HUES6 (cell line): ENCODE results near the gene PXYLP1.

Source experiments
- H3K27ac ChIP-seq: 2 replicates; pipeline ENCODE4 v1.7.0; 2013; ENCODE audit warnings: low read depth, mild to moderate bottlenecking, low read length, inconsistent platforms
- H3K27me3 ChIP-seq: 2 replicates; pipeline ENCODE4 v1.6.1; 2013; ENCODE audit warnings: low read length; ENCODE audit not compliant: control insufficient read depth, insufficient read depth
- H3K36me3 ChIP-seq: 2 replicates; pipeline ENCODE4 v1.6.1; 2013; ENCODE audit warnings: low read length; ENCODE audit not compliant: control insufficient read depth, insufficient read depth
- H3K4me1 ChIP-seq: 2 replicates; pipeline ENCODE4 v1.6.1; 2013; ENCODE audit warnings: low read length; ENCODE audit not compliant: control insufficient read depth, insufficient read depth
- H3K4me3 ChIP-seq: 2 replicates; pipeline ENCODE4 v1.5.1; 2013; ENCODE audit warnings: low read depth, low read length
- H3K9ac ChIP-seq: one replicate; pipeline ENCODE4 v1.6.1; 2013; ENCODE audit warnings: mild to moderate bottlenecking, low read length
- H3K9me3 ChIP-seq: 2 replicates; pipeline ENCODE4 v1.6.1; 2013; ENCODE audit warnings: low read depth, low read length; ENCODE audit not compliant: control insufficient read depth, insufficient read depth

PXYLP1 gene

GRCh38 chr3:141228395-141228794, 3.2 kb upstream of the PXYLP1 start:
- H3K4me3 ChIP-seq: no peak overlapping the region
- peaks cover 33% of the 10 kb centered on the region for H3K4me1 ChIP-seq
- H3K36me3 ChIP-seq: no peaks in the 10 kb centered on the region
- H3K27me3 ChIP-seq: peaks cover 28% of the 10 kb centered on the region
- H3K27ac ChIP-seq: no peak overlapping the region
- peaks cover 13% of the 10 kb centered on the region; the same call in 1 of the 2 replicates for H3K9me3 ChIP-seq
- no peak overlapping the region for H3K9ac ChIP-seq

- peaks cover 29% of the 10 kb centered on the region for H3K27me3 ChIP-seq
- no peak overlapping the region for H3K27ac ChIP-seq
- peaks cover 33% of the 10 kb centered on the region for H3K4me1 ChIP-seq
These were observed 2.5 kb upstream of the PXYLP1 start for GRCh38 chr3:141229132-141229531.

GRCh38 chr3:141230293-141230692, 1.3 kb upstream of the PXYLP1 start:
- Histone ChIP-seq H3K9me3 (0 out of 2 replicates have a peak, but pooled peaks cover 3% of the 10 kb centered on the region), H3K4me3 (no peak overlapping the region), H3K4me1 (peaks cover 33% of the 10 kb centered on the region), H3K27ac (no peak overlapping the region), H3K9ac (no peak overlapping the region), H3K36me3 (peaks cover 1% of the 10 kb centered on the region; the same call in 1 of the 2 replicates), H3K27me3 (peaks cover 29% of the 10 kb centered on the region)

More at GRCh38 chr3:141229132-141229531, 2.5 kb upstream of the PXYLP1 start:
- Histone ChIP-seq H3K4me3 (no peak overlapping the region), H3K36me3 (no peaks in the 10 kb centered on the region), H3K9ac (no peak overlapping the region), H3K9me3 (peaks cover 6% of the 10 kb centered on the region; the same call in 1 of the 2 replicates)

- Histone ChIP-seq H3K4me3 (peak overlapping the region; percentile 86), H3K9me3 (no peaks in the 10 kb centered on the region), H3K27me3 (peaks cover 29% of the 10 kb centered on the region), H3K9ac (peak overlapping the region; percentile 76), H3K4me1 (peaks cover 37% of the 10 kb centered on the region), H3K27ac (no peak overlapping the region), H3K36me3 (peaks cover 3% of the 10 kb centered on the region; the same call in 1 of the 2 replicates)
These were observed 563 bp downstream of the PXYLP1 start for GRCh38 chr3:141231952-141232823.

- Histone ChIP-seq H3K9ac (no peak overlapping the region), H3K4me1 (peaks cover 47% of the 10 kb centered on the region), H3K27me3 (peaks cover 29% of the 10 kb centered on the region), H3K4me3 (no peak overlapping the region), H3K27ac (no peak overlapping the region), H3K9me3 (no peaks in the 10 kb centered on the region), H3K36me3 (peaks cover 3% of the 10 kb centered on the region; the same call in 1 of the 2 replicates)
These were observed 2.0 kb downstream of the PXYLP1 start for GRCh38 chr3:141233457-141234161.

- Histone ChIP-seq H3K27me3 (peaks cover 29% of the 10 kb centered on the region), H3K9ac (no peak overlapping the region), H3K4me1 (peaks cover 48% of the 10 kb centered on the region), H3K4me3 (no peak overlapping the region), H3K36me3 (peaks cover 3% of the 10 kb centered on the region; the same call in 1 of the 2 replicates), H3K27ac (no peak overlapping the region), H3K9me3 (no peaks in the 10 kb centered on the region)
These were observed 2.7 kb downstream of the PXYLP1 start for GRCh38 chr3:141234283-141234682.

GRCh38 chr3:141235661-141236171, 4.1 kb downstream of the PXYLP1 start:
- peaks cover 49% of the 10 kb centered on the region for H3K4me1 ChIP-seq
- no peaks in the 10 kb centered on the region for H3K9me3 ChIP-seq
- no peak overlapping the region for H3K9ac ChIP-seq
- H3K27ac ChIP-seq: no peak overlapping the region
- H3K36me3 ChIP-seq: peaks cover 3% of the 10 kb centered on the region; the same call in 1 of the 2 replicates
- no peak overlapping the region for H3K4me3 ChIP-seq
- H3K27me3 ChIP-seq: peaks cover 15% of the 10 kb centered on the region

GRCh38 chr3:141236361-141236760, 4.7 kb downstream of the PXYLP1 start:
- Histone ChIP-seq H3K27ac (no peak overlapping the region), H3K27me3 (peaks cover 13% of the 10 kb centered on the region), H3K9ac (no peak overlapping the region), H3K36me3 (peaks cover 3% of the 10 kb centered on the region; the same call in 1 of the 2 replicates), H3K4me1 (peaks cover 43% of the 10 kb centered on the region), H3K4me3 (no peak overlapping the region), H3K9me3 (no peaks in the 10 kb centered on the region)

- no peak overlapping the region for H3K27ac ChIP-seq
- H3K27me3 ChIP-seq: peaks cover 6% of the 10 kb centered on the region
- no peak overlapping the region for H3K9ac ChIP-seq
- peaks cover 3% of the 10 kb centered on the region; the same call in 1 of the 2 replicates for H3K36me3 ChIP-seq
- no peaks in the 10 kb centered on the region for H3K9me3 ChIP-seq
- no peak overlapping the region for H3K4me3 ChIP-seq
- H3K4me1 ChIP-seq: peaks cover 39% of the 10 kb centered on the region
These were observed 6.3 kb downstream of the PXYLP1 start for GRCh38 chr3:141237701-141238521.

- Histone ChIP-seq H3K27me3 (no peaks in the 10 kb centered on the region), H3K4me1 (peaks cover 39% of the 10 kb centered on the region), H3K4me3 (no peak overlapping the region), H3K27ac (no peak overlapping the region), H3K9me3 (no peaks in the 10 kb centered on the region), H3K36me3 (peaks cover 3% of the 10 kb centered on the region; the same call in 1 of the 2 replicates), H3K9ac (no peak overlapping the region)
These were observed 8.1 kb downstream of the PXYLP1 start for GRCh38 chr3:141239511-141240281.
